C1 segment of cervical spinal cord (tissue), 14 donors: ENCODE results near the gene MCOLN3.

ENCODE experiments used
- DNase-seq, 14 donors: peaks; one replicate each; lab custom pipeline; 2025; lab: John Stamatoyannopoulos, UW

MCOLN3 gene, protein sequence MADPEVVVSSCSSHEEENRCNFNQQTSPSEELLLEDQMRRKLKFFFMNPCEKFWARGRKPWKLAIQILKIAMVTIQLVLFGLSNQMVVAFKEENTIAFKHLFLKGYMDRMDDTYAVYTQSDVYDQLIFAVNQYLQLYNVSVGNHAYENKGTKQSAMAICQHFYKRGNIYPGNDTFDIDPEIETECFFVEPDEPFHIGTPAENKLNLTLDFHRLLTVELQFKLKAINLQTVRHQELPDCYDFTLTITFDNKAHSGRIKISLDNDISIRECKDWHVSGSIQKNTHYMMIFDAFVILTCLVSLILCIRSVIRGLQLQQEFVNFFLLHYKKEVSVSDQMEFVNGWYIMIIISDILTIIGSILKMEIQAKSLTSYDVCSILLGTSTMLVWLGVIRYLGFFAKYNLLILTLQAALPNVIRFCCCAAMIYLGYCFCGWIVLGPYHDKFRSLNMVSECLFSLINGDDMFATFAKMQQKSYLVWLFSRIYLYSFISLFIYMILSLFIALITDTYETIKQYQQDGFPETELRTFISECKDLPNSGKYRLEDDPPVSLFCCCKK

DNA sequence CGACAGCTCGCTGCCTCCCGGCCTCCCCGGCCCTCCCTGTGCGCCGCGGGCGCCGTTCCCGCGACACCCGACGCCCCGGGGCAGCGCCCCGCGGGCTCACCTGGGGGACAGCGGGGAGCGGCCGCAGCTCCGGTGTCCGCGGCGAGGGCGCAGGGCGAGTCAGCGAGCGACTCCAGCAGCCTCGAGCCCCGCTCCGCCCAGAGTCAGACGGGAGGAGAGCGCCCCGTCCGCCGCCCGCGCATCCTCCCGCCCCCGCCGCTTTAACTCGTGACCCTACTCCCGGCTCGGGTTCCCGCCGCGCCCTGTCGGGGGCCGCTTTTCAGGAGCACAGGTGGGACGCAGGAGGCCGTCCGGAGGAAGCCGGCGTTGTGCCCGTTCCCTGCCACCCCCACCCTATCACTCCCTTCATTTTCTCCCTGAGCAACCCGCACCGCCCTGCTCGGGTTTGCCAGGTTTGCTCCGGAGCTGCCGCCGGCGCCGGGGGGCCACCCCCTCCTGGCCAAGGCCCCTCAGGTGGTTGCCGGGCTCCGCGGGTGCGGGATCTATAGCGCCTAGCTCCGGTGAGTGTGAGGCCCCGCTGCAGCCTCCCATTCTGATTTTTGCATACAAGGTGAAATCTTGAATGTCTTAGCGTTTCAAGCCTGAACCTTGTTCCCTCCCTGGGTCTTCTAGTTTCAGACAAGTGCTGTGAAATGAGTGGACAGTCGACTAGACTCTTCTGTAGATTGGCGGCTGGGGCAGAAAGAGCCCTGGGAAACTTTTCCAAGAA is at the start of gene MCOLN3:
MCOLN3 (minus strand) TSS at position 205 of the 769 bp plus-strand sequence. CDS start 3,140 bp downstream, outside the sequence.
- DNase-seq = no peak

GRCh38 chr1:85093644-85094043 is 45.3 kb upstream of the MCOLN3 start:
- no peak for DNase-seq

DNA sequence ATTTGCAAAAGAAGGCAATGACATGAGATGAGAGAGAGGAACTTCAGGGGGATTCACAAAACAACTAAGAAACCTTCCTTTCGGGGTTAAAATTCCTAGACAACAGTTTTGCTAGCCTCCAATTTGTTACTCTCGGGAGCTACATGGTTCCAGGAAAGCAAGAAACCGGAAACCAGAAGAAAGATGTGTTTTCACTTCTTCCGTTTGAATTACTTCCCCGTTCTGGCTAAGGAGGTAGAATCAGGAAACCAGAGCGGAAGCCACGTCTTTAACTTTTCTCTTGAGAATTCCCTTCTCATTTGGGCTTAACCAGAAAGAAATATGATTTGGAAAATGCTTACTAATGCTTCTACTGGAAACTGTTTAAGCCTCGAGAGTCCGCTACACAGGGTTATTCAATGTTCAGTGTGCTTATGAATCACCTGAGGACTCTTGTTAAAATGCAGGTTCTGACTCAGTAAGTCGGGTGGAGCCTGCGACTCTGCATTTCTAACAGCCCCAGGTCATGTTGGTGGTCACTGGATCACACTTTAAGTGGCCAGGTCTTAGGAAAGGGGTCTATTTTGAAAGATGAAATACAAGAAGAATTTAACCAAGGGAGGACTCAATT is 43.5 kb upstream of the MCOLN3 start:
- DNase-seq = no peak

- DNase-seq = no peak
Observed at GRCh38 chr1:85090225-85090624, 41.9 kb upstream of the MCOLN3 start.

GRCh38 chr1:85089203-85089602 is 40.9 kb upstream of the MCOLN3 start:
- no peak for DNase-seq

GRCh38 chr1:85088408-85088784 is 40.1 kb upstream of the MCOLN3 start:
- no peak for DNase-seq

DNA sequence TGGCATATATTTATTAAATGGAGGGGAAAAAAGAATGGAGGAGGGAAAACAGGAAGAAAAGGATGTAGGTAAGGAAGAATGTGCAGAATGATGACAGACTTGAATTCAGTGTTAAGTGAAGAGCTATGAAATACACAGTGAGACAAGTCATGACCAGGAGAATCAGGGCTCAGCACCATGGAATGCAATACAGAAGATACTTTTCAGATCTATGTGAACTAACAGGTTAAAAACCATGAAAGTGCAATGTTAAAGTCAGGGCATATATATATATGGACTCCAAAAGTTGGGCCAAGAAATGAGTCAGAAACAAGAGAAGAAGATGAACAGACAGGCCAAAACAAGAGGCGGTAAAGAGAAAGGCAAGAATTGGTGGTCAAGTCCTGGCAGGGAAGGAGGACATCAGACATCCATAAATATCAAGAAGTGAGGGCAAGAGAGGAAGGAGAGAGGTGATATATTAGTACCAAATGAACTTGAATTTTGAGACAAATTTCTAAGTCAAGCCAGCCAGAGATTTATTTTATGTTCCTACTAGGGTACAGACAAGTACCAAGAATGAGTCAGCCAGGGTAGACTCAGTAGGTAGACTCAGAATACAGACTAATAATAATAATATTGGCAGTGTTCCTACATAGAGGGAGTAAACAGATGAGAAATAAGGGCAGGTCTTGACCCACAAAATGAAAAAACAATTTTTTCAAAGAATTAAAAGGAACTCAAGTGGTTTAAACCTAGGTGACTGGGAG is 39.5 kb upstream of the MCOLN3 start:
- DNase-seq = no peak

DNA sequence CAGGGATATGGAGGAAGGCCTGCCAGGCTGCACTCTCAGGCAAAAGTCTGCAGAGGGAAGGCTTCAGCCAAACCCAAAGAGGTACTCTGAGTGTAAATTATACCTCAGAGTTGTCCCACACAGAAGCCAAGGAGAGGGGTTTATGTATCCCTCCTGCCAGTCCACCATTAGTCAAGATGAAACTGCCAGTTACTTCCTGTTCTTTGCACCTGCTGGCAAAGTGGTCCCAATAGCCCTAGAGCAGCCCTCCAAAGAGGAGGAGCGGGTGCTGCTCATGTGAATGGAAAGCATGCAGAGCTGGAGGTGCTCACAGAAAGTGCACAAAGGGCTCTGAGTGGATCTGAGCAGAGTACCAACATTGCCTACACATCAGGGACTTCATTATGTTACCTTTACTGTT is 37.1 kb upstream of the MCOLN3 start:
- DNase-seq = no peak

DNA sequence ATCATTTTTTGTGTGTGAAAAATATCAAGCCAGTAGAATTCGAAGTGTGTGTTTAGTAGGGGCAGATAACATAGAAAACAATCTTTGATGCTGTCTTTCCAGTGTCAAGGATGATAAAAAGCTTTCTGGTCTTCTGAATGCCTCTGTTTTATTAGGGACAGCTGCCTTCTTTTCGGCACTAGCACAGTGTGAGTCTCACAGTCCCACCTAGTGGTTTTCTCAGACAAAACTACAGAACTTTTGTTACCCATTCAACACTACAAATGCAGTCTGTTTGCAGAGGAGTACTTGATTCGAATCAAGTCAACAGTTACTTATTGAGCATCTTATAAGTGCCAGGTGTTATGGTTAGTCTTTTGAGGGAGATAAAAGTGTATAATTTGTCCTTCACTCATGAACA is 30.6 kb upstream of the MCOLN3 start:
- DNase-seq = no peak

GRCh38 chr1:85074365-85074964 is 26.2 kb upstream of the MCOLN3 start:
- no peak for DNase-seq

GRCh38 chr1:85070972-85071492 is 22.7 kb upstream of the MCOLN3 start:
- no peak for DNase-seq

DNA sequence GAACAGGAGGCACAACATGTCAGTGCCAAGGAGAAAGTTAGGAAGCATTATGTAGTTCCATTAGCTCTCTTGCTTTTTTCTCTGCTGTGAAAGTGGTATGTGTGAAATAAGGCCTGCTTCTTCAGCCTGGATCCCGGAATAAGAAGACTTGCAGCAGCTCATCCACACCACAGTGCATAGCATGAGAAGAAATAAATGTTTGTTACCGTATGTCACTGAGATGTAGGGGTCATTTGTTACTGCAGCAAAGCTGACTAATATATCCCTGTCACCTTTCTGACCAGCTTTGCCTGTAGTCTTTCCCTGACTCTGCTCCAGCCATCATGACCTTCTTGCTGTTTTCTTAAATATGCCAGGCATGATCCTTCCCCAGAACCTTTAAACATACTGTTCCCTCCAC is 20.5 kb upstream of the MCOLN3 start:
- no peak for DNase-seq

GRCh38 chr1:85065550-85065949 is 17.2 kb upstream of the MCOLN3 start:
- DNase-seq = no peak

DNA sequence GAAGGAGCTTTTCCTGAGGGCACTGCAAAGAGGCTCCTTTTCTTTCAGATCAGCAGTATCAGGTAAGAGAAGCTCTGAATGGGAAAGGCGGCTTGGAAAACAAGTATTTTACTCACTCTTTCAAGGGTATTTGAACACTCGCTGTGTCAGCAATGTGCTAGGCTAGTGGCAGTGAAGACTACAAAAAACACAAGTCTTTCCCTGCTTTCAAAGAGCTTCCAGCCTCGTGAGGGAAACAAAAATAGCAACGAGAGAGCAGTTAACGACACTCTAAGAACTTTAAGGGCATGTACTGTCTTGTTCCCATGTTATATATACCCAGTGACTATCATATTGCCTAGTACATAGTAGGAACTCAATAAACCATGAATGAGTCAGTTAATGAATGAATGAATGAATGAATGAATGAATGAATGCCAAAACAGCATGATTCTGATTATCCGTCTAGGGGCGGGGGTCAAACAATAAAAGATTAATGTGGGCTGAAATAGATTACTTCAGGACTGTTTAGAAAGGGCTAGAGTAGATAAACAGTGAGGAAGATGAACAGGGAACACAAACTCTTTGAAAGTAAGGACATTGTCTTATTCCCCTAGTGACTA is 14.2 kb upstream of the MCOLN3 start:
- no peak for DNase-seq

GRCh38 chr1:85061711-85062424 is 13.6 kb upstream of the MCOLN3 start:
- DNase-seq = peak in 13 of 14 donors; percentile 13 to 84 (median 69)

- DNase-seq = no peak
Observed at GRCh38 chr1:85060038-85060437, 11.7 kb upstream of the MCOLN3 start.

GRCh38 chr1:85059563-85059962 is 11.3 kb upstream of the MCOLN3 start:
- no peak for DNase-seq

DNA sequence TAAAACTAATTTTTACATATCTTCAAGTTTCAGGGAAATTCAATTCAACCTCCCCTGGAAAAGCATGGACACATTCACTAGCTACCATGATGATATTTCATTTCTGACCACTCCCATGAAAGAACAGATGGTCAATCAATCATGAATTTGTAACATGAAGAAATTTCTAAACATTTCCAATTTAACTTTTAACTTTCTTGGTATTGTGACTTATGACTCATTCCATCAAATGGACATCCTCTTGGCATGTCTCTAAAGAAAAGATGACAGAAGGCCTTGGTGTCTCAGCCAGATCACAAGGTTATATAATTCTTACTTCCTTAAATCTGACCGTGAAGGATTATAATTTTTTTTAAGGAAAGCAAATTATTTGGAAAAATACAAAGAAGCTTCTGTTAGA is 10.5 kb upstream of the MCOLN3 start:
- DNase-seq = no peak

- no peak for DNase-seq
Observed at GRCh38 chr1:85058311-85058710, 10.0 kb upstream of the MCOLN3 start.

- no peak for DNase-seq
Observed at GRCh38 chr1:85054664-85055063, 6.4 kb upstream of the MCOLN3 start.
